CD4-positive, alpha-beta T cell treated with Interleukin-21 for 1 hour (primary cell): ENCODE data around the gene ERVFRD-1.
A peak's percentile ranks its signal among the peaks of the same experiment; 100 is the strongest.

Source experiments
- DNase-seq: peaks from one replicate; pipeline ENCODE4 v3.0.0-alpha.2; 2020

Gene ERVFRD-1, protein sequence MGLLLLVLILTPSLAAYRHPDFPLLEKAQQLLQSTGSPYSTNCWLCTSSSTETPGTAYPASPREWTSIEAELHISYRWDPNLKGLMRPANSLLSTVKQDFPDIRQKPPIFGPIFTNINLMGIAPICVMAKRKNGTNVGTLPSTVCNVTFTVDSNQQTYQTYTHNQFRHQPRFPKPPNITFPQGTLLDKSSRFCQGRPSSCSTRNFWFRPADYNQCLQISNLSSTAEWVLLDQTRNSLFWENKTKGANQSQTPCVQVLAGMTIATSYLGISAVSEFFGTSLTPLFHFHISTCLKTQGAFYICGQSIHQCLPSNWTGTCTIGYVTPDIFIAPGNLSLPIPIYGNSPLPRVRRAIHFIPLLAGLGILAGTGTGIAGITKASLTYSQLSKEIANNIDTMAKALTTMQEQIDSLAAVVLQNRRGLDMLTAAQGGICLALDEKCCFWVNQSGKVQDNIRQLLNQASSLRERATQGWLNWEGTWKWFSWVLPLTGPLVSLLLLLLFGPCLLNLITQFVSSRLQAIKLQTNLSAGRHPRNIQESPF

DNA sequence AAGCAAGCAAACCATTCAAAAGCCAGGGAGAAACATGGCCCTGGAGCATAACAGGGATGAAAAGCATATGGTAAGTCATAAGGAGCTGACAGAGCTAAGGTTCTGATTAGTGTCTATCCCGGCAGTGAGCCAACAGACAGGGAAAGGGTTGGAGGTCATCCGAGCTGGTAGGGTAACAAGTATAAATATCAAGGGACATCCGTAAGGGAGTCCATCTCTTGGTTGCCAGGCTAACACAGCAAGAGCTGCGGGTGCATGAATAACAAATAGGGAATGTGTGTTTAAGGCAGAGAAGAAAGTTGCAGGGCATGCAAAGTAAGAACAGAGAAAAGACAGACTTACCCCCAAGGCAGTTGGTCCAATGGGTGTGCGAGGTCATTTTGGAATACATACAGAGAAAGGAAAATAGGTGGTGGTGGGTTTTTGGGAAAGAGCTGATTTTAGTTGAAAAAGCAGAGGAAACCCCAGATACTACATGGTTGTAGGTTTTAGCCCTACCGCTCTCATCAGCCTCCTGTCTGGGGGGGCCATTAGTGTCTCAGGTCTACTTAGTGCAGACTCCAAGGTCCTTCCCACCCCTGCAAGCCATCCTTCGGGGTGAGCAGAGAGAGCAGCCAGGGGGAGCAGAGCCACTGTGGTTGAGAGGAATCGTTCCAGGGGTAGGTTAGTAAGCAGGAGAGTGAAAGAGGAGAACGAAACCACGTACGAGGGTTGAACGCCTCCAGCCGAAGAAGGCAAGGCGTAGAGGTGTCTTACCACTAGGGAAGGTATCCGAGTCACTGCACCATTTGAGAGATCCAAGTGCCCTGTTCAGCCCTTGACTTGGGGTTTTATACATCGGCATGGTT, at the start of gene ERVFRD-1:
Gene ERVFRD-1 (minus strand): TSS at position 805 of the 848 bp plus-strand sequence. CDS start 6,415 bp downstream, outside the sequence.
- DNase-seq, result no peak

DNA sequence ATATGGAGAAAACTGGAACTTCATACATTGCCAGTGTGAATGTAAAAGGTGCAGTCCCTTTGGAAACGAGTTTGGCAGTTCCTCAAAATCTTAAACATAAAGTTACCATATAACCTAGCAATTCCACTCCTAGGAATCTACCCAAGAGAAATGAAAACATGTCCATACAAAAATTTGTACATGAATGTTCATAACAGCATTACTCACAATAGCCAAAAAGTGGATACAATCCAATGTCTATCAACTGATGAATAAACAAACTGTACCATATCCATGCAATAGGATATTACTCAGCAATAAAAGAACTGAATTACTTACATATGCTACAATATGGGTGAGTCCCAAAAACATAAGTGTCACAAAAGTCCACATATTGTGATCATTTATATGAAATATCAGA, 48.7 kb upstream of the ERVFRD-1 start:
- no peak for DNase-seq

DNA sequence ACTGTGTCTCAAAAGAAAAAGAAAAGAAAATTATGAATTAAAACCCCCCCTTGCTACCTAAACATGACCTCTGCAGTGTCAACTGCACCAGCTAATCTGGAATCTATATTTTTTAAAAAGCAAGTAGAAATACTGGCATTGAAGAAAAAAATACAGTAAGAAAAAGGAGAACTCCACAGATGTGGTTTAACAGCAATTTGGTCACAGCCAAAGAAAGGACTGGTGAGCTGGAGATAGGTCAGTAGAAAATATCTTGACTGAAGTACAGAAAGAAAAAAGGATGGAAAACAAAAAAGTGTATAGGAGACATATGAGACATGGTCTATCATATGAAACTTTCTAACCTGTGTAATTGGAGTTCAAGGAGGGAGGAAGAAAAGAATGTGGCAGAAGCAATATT, 44.1 kb upstream of the ERVFRD-1 start:
- DNase-seq, result no peak

DNA sequence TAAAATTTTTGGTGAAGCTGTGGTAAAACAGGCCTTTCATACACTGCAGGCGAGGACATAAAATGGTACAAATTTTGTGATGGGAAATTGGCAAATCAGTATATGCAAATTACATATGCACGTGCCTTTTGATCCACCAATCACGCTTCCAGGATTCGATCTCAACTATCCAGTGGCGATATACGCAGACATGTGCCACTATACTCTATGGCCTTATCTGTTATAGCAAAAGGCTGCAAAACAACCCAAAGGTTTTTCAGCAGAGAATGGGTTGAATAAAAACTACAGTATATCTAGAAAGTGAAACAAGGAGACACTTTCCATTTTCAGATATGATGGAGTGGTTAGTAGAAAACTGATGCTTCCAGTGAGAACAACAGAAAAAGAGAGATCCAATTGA, 41.9 kb upstream of the ERVFRD-1 start:
- no peak for DNase-seq

DNA sequence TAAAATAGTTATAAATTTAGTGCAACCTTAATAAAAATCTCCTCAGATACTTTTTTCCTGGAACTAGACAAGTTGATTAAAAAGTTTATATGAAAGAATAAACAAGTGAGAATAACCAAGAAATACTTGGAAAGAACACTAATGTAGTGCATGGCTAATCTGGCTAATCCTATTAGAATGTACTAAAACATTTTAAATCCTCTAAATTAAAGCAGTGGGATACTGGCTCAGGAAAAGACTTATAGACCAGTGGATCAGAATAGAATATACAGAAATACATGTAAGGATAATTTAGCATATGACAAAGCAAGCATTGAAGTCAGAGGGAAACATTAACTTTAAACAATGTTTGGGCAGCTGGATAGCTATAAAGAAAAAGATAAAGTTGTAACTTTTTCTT, 41.1 kb upstream of the ERVFRD-1 start:
- DNase-seq, result no peak

DNA sequence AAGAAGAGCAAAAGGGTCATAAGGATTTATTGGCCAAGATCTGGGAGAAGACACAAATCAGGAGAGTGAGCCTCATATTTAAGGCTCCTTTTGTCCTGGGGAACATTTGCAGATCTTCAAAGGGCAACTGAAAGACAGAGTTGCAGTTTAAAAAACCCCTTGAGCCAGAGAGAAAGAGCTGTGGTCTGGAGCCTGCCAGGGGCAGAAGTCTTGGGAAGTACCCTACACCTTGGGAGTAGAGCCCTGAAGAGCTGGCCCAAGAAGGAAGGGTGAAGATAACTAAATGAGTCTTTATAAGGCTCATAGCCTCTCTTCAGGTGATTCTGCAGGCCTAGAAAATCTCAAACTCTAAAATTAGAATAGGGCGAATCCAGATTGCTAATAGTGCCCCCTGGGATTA, 40.0 kb upstream of the ERVFRD-1 start:
- DNase-seq, result no peak

DNA sequence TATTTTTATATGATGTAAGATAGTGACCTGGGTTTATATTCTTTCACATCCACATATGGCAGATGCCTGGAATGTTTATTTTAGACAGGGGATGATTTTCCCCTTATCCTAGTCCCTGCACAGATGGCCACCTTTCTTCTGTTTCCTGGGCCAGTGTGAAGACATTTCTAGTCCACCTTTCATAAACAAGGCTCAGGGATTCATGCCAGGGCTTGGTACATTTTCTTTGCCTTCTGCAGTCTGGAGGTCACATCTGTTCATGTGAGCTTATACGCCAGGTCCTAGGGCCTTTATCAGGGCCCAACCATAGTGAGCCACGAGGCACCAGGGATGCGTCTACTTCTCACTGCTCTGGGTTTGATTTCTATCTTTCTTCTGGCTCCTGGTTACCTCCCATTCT, 38.0 kb upstream of the ERVFRD-1 start:
- no peak for DNase-seq

DNA sequence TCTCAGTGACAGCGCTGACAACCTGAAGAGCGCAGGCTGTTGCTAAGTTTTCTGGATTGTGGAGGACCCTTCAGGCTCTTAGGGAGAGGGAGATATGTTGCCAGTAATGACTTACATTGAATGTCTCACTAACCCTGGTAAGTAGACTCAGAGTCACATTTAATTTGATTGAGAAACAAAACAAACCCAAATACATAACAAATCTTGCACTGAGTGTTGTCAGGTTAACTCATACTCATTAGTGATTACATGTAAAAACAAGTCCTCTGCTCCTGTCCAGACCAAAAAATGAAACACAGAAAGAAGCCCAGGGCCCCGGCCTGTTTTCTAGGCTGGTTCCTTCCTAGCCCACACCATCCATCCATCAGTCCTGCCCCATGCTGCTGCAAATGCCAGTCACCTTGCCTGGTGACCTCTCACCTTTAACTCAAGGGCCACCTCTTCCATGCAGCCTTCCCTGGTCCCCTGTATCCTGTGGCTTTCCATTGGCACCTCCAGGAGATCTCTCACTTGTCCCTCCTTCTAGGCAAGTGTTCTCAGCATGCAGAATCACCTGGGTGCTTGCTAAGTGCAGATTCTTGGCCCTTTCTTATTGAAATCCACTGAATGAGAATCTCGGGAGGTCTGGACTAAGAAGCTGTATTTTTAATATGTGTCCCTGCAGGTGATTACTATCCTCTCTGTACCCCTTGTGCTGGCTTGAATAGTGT, 34.7 kb upstream of the ERVFRD-1 start:
- DNase-seq, result no peak

DNA sequence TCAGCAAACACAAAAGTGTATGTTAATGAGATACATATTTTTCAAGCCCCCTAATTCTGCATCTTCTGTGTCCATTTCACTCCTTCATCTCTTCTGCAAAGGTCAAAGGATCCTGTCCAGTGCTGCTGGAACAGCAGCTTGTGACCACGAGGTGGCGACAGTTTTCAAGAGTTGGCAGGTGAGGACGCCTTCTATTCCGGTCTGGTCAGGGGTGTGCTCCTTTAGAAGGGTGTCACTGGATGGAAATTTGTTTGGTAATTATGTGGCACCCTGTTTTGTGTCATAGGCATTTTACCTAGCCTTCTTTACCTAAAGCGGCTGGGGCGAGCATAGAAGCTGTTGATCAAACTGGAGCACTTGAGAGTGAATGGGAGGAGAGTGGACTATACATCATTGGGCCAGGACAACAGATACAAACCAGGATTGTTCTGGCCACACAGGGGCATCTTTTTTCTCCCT, 32.9 kb upstream of the ERVFRD-1 start:
- peak; percentile 78 for DNase-seq

DNA sequence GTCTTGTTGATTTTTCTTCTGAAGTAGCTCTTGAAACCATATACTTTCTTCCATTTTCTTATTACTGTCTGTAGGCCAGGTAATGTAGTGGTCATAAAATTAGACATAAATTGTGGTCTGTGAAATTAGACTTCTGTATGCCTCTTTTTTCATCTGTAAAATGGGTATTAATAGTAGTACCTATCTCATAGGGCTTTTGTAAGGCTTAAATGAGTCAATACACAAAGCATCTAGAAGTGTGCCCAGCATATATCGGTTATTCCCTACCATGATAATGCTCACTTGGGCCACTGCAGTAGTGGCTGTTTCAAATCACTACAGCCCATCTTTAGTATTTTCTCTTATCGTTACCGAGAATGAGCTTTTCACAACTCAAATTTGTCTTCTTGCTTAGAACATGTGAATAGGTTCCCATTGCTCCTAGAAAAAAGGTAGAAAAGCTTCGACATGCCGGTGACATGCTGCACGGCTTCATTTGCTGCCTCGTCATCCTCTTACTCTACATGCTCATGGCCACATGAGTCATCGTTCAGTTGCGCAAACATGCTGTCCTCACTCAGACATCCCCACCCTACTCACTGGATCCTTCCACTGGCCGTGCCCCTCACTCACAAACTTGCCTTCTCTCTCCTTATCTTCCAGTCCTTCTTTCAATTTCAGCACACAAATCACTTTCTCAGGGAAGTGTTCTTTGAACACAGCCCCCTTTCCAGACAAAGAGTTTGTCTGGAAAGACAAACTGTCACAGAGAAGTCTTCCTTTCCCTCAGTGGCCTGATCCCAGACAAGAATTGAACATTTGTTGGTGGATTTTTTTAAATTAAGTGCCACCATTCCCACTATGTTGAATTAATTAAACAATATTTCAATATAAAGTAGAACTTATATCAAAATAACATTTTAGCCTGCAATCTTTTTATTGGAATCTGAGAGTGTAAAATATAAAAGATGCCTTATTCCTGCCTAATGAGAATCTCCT, 32.2 kb upstream of the ERVFRD-1 start:
- no peak for DNase-seq

DNA sequence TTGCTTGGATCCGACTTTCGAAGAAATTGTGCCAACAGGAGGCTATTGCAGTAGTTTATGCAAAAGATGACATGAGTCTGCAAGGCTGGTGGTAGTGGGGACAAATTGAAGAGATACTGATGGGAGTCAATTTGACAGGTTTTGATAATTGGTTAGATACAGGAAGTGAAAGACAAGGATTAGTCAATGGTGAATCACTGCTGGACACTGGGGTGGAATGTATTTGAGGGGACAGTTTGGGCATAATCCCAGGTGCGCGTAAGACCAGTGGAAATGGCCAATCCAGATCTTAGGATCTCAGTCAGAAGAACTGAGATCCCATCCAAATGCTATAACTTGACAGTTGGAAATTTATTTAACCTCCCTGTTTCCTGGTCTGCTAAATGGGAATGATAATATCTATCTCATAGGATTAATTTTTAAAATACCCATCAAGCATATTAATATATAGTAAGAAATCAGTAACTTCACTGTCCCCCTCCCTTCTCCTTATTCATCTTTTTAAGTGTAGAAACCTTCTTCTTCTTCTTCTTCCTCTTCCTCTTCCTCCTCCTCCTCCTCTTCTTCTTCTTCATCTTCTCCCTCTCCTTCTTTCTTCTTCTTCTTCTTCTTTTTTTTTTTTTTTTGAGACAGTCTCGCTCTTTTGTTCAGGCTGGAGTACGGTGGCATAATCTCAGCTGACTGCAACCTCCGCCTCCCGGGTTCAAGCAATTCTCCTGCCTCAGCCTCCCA, 30.9 kb upstream of the ERVFRD-1 start:
- no peak for DNase-seq

DNA sequence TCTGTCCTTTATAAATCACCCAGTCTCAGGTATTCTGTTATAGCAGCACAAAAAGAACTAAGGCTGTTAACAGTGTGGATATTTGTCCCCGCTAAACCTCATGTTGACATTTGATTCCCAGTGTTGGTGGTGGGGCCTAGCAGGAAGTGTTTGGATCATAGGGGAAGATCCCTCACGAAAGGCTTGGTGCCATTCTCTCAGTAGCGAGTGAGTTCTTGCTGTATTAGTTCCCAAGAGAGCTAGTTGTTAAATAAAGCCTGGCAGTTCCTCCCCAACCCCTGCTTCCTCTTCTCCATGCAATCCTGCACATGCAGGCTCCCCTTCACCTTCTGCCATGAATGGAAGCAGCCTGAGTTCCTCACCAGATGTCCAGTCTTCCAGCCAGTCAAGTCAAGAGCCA, 29.8 kb upstream of the ERVFRD-1 start:
- DNase-seq, result no peak

DNA sequence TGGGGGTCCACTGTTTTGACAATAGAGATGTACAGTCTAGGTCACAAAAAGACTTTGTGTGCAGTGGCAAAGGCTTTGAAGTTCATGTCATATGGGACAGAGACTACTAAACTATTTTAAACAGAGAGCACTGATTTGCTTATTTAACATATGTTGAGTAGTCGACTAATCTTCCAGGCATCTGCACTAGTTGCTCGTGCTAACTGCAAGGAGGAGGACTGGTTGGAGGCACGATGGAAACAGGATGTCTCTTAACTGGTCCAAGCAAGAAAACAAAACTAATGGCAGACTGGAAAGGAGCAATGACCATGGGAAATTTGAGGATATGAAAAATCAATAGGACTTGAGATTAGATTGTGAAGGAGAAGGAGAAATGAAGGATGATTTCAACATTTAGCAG, 28.5 kb upstream of the ERVFRD-1 start:
- DNase-seq, result no peak

DNA sequence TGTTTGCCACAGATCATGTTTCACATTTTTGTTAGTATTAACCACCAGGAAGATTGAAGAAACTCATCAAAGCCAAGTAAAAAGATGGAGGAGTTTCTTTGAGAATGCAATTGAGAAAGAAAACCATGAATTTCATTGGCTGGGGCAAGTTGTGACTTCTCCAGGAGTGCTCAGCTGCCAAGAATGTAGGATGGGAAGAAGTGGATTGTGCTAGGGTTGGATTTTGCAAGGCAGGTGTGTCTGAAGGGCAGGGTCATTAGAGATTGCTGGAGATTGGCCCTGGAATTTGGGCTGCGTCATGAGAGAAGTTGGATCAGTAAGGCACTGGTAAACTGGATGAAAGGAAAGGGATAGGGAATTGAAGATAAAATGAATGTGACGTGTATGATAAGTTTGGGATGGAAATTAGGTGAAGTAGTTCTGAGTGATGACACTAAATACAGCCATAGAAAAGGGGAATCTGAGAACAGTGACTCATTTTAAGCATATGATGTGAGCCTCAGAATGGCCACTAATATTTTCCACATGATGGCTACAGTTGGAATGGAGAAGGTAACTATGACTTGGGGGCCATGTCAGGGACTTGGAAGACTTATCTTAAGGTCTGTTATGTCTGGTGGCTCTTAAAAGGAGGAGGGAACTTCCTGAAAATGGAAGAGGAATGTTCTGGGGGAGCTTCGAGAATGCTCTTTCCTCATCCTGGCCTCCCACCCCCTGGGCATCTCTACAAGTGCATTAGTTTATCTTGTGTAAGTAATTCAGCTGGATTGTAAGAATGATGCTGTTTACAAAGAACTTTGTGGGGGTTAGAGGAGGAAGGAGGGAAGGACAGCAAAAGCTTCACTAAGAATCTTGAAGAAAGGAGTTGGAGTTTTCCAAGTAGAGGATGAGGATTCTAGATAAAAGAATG, 27.8 kb upstream of the ERVFRD-1 start:
- no peak for DNase-seq

DNA sequence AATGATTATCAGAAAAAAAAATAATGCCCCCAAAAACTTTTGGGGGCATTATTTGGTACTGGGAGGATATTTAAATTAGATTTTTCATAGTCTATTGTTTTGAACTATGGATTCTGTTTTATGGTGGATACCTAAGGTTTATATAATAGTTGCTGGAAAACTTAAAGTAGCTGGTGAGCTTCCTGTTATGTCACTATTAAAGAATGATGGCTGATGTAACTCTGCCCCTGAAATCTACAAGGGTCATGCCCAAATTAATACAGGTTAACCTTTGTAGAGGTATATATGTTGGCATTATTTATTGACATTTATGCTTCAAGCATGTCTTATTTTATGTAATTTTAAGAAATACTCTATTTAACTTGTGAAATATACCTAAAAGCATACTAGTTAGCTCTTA, 25.3 kb upstream of the ERVFRD-1 start:
- no peak for DNase-seq

DNA sequence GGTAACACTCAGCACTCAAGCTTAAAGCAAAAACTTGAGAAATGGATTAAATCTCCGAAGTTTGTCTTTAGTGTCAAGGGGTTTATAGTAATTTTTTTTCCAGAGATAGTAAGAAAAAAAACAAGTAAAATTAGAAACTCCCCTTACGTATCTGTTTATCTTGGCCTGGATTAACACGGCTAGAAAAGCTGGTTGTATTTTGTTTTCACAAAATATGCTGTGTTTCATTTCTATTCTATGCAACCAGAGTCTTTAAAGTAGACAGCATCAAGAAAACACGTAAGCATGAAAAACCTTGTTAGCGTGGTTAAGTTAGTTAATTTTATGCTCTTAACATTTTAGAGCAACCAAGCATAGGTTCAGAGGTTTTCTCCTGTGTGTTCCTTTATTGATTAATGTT, 21.8 kb upstream of the ERVFRD-1 start:
- no peak for DNase-seq

DNA sequence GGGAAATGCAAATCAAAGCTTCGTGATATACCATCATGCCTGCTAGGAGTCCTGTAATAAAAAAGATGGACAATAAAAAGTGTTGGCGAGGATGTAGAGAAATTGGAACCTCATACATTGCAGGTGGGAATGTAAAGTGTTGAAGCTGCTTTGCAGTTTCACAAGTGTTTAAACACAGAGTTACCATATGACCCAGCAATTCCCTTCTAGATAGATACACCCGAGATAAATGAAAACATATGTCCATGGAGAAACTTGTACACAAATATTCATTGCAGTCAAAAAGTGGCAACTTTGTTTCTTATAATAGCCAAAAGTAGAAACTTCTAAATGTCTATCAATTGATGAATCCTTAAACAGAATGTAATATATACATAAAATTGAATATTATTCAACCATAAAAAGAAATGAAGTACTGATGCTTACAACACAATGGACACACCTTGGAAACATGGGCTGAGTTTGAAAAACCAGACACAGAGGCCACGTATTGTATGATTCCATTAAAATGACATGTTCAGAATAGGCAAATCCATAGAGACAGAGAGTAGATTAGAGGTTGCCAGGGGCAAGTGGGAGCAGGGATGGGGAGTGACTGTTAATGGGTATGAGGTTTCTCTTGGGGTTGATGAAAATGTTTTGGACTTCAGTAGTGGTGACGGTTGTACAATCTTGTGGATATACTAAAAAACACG, 20.8 kb upstream of the ERVFRD-1 start:
- DNase-seq, result no peak

DNA sequence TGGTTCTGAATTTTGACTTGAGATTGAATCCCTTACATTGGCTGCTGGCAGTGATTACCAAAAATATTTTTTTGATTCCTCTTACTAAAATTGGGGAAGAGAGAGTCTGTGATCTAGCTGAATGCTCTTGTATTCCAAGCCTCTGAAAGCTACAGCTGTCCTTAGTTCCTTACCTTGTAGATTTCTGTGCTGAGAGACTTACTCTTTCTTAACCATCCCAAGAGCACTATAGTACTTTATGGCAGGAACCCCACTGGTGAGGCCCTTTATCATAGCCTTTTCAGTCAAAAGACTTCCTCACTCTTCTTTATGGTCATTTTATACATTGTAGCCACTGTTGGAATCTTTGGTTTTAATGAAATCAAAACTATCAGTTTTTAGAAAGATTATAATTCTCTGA, 19.1 kb upstream of the ERVFRD-1 start:
- DNase-seq, result no peak

DNA sequence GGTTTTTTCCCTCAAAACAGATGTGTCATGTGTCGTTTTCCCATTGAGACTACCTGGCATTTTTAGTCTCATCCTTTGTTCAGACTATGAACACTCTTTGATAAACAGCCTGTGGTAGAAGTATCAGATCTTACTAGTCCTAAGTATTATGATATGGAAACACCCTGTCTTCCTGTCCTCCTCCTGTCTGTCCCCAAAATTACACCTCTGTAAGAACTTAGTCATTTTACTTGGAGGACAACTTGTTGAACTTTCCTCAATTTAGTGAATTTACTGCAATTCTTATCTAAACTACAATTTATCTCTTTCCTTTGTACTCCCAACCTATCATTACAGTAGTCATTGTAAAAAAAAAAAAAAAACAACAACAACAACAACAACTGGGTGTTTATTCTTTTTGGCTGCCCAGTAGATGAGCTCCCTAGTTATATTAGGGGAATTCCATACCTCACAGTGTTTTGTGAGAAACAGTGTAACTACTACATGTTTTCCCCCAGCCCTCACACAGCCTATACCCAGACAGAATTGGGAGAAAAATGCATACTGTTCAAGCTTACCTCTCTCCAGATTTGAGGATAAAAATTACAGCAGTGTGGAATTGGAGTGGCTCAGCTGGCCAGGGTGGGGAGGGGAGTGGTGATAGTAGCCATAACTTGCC, 18.5 kb upstream of the ERVFRD-1 start:
- no peak for DNase-seq
